Duodenal mucosa (tissue), 2 donors: ENCODE results near the gene CHST8.

ENCODE experiments used
- H3K27ac ChIP-seq: one replicate; pipeline ENCODE4 v1.7.0; 2013; ENCODE audit warnings: low read depth, low read length
- H3K27me3 ChIP-seq, 2 donors: one replicate each; pipeline ENCODE4 v1.7.0; 2013; ENCODE audit warnings: low read length in 2 of 2, control low read depth in 1 of 2; ENCODE audit not compliant: insufficient read depth in 2 of 2, control insufficient read depth in 1 of 2
- H3K36me3 ChIP-seq, 2 donors: one replicate each; pipeline ENCODE4 v1.7.0; 2013; ENCODE audit warnings: low read length in 2 of 2, control low read depth in 1 of 2; ENCODE audit not compliant: insufficient read depth in 2 of 2, control insufficient read depth in 1 of 2
- H3K4me1 ChIP-seq, 2 donors: one replicate each; pipeline ENCODE4 v1.7.0; 2013; ENCODE audit warnings: low read length in 2 of 2, control low read depth in 1 of 2; ENCODE audit not compliant: insufficient read depth in 2 of 2, control insufficient read depth in 1 of 2
- H3K4me3 ChIP-seq, 2 donors: one replicate each; pipeline ENCODE4 v1.7.0; 2013; ENCODE audit warnings: low read length in 2 of 2, low read depth in 1 of 2
- H3K9ac ChIP-seq, 2 donors: one replicate each; pipeline ENCODE4 v1.7.0; 2013; ENCODE audit warnings: low read length in 2 of 2, low read depth in 1 of 2
- H3K9me3 ChIP-seq, 2 donors: one replicate each; pipeline ENCODE4 v1.7.0; 2013; ENCODE audit warnings: low read length in 2 of 2, control low read depth in 1 of 2; ENCODE audit not compliant: control insufficient read depth in 1 of 2

The CHST8 gene

DNA sequence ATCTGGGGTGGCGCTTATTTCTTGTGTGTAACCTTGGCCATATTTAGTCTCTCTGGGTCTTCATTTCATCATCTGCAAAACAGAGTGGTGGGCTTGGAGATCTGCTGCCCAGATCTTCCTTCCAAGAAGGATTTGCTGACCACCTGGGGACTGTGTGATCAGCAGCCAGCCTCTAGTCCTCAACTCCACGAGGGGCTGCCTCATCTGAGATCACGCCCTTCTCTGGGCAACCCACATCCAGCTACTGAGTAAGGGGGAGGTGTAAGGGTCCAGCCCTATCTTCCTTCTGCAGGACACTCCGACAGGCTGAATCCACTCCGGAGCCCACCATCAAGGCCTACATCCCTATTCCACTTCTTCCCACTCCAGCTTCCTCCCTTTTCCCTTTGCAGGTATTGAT lies 57.9 kb downstream of the CHST8 start:
- Histone ChIP-seq H3K4me1 (no peaks in the 10 kb centered on the region), H3K4me3 (no peak overlapping the region), H3K9me3 (no peaks in the 10 kb centered on the region), H3K27ac (no peak overlapping the region), H3K36me3 (no peaks in the 10 kb centered on the region), H3K27me3 (peaks cover 0 to 6% of the 10 kb centered on the region in 2 donors), H3K9ac (no peak overlapping the region)

DNA sequence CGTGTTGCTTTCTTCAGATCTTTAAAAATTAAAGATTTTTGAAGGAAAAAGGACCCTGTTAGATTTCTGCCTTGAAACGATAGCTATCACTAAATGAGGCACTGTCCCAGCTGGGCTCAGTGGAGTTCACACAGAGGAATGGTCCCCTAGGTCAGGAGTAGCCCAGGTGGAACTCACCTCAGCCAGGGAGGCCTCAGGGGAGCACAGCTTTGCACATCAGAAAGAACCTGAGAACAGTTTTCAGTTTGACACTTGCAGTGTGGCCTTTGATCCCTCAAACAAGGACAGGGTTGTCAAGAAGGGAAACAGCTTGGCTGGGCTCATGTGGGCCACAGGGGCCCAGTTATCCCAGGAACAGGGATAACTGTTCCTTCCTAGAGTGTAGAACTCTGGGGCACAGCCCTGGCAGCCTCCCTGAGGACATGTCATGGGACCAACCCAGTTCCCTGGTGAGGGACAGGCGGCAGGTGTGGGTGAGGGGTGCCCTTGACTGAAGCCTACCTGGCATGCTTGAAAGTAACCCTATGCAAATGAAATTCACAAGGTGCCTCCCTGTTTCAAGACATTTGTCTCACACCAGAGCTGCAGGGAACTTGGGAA lies 59.4 kb downstream of the CHST8 start:
- Histone ChIP-seq H3K27me3 (peaks cover 0 to 10% of the 10 kb centered on the region in 2 donors), H3K4me3 (no peak overlapping the region), H3K36me3 (no peaks in the 10 kb centered on the region), H3K4me1 (no peaks in the 10 kb centered on the region), H3K27ac (no peak overlapping the region), H3K9me3 (no peaks in the 10 kb centered on the region), H3K9ac (no peak overlapping the region)

DNA sequence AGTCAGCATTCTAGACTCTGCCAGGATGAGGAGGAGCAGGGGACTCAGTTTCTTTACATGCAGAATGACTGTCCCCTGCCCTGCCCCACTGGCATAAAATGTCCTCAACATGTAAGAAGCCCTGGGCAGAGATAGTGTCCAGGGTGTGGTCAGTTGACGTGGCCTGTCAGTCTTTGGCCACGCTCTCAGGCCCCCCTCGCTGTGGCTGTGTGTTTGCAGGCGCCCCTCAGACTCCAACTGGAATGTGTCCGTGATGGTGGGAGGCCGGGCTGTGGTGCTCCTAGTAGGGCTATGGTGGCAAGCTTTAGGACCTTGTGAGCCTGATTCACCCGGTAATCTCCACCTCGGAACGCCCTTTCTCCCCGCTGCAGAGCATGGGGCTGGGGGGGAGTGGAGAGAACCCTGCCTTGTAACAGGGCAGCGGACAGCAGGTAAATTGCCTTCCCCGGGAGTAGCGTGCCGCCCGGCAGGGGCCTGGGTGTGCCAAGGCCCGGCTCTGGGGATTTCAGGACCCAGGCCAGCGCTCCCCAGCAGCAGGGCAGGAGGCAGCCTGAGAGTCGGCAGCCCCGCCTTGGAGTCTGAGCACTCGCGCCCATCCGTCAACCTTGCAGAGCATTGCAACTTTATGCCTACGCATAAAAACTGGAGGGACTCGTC lies 62.3 kb downstream of the CHST8 start:
- peaks cover 0 to 10% of the 10 kb centered on the region in 2 donors for H3K27me3 ChIP-seq
- H3K4me1 ChIP-seq: no peaks in the 10 kb centered on the region
- H3K4me3 ChIP-seq: no peak overlapping the region

DNA sequence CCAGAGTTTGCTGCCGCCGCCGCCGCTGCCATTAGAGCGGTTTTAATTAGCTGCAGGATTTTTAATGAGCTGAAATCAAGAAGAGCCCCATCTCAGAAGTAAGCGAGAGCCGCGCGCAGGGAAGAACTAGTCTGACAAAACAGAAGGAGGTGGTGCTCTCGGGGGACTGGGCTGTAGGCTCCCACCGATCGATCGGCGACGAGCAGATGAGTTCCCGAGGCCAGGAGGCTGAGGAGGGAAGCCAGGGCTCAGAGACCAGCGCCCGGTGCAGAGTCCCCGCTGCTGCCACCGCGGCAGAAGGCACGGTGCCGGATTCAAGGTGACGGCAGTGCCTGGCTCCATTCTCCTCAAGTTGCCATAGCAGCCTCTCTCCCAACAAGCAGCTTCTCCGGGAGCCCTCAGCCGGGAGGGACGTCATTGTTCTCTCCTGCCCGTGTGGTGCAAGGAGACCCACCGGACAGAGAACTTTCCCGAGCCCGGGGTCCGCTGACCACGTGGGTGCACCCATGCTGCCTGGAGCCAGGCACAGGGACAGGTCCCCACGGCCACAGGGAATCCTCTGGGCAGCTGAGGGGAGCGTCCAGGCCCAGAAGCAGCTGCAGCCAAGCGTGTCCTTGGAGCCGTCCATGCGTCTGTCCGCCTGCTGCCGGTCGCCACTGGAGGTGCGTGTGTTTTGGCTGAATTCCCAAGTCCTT lies 62.9 kb downstream of the CHST8 start:
- Histone ChIP-seq H3K9me3 (no peaks in the 10 kb centered on the region), H3K4me1 (no peaks in the 10 kb centered on the region), H3K36me3 (no peaks in the 10 kb centered on the region), H3K4me3 (no peak overlapping the region), H3K27me3 (peaks cover 0 to 10% of the 10 kb centered on the region in 2 donors), H3K27ac (no peak overlapping the region), H3K9ac (no peak overlapping the region)

More for the DNA sequence above, 62.3 kb downstream of the CHST8 start:
- Histone ChIP-seq H3K9me3 (no peaks in the 10 kb centered on the region), H3K36me3 (no peaks in the 10 kb centered on the region), H3K9ac (no peak overlapping the region), H3K27ac (no peak overlapping the region)

DNA sequence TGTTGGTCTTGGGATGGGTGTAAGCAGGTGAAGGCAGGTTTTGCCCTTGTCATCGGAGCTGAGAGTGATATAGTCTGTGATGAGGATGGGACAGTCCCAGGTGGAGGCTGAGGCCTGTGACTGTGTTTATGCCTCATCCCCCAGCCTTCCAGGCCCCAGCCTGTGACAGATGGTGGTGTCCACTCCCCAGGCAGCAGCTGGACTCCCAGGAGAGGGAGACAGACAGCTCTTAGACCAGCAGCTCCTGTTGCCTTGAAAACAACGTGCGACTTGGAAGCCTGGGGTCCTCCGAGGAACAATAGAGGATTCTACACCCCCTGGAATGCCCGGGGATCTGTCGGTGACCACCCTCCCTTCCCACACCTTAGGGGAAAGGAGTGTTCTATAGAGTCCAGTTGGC lies 63.8 kb downstream of the CHST8 start:
- Histone ChIP-seq H3K9me3 (no peaks in the 10 kb centered on the region), H3K27me3 (peaks cover 0 to 10% of the 10 kb centered on the region in 2 donors), H3K36me3 (no peaks in the 10 kb centered on the region), H3K4me3 (no peak overlapping the region), H3K27ac (no peak overlapping the region), H3K4me1 (no peaks in the 10 kb centered on the region), H3K9ac (no peak overlapping the region)

DNA sequence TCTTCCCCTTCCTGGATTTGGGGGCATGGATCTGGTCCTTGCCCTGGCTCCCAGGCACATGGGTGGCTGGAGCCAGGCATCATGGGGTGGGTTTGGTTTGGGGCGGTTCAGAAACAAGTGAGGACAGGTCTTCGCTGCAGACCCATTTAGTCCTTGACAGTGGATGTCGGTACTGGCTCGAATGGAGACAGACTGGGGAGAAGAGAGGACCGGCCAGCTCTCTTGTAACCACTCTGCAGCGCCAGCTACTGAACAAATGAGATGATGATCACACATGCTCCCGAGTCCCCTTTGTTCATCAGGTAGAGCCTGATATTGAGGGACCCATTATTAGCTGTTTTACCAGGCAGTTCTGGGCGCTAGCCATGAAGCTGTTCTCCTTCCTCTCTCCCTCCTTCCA lies 64.5 kb downstream of the CHST8 start:
- Histone ChIP-seq H3K4me3 (no peak overlapping the region), H3K9ac (no peak overlapping the region), H3K27me3 (peaks cover 0 to 10% of the 10 kb centered on the region in 2 donors), H3K36me3 (no peaks in the 10 kb centered on the region), H3K9me3 (no peaks in the 10 kb centered on the region), H3K27ac (no peak overlapping the region), H3K4me1 (no peaks in the 10 kb centered on the region)

DNA sequence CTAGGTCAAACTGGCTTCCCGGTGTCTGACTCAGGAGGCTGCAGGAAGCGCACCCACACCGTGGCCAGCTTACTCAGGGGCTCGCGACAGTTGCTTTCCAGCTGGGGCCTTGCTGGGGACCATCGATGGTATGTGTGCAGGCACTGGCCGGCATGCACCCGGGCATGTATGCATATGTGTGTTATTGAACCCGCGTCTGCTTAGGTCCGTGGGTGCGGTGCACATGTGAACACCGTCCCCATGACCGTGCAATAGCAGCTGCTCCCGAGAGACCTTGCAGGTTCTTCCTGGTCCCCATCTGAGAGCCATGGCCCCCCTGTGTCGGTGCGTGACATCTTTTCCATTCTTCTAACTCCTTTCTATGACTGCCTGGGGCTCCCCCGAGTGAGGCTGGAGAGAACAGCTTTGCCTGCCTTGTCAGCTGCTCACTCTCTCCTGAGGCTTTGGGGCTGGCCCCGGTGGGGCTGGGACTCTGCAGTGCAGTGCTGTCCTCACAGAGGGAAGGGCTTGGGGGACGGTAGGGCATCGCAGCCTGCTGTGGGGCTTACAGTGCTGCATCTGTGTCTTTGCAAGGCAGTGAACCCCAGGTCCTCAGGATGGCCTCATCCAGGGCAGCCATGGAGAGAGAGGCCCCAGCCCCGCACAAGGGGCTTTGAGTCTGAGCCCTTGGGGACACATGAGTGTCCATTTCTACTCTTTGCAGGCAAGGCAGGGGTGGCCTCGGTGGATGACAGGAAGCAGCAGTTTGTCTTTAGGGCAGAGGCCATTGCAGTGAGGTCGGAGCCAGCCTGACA lies 65.1 kb downstream of the CHST8 start:
- Histone ChIP-seq H3K4me3 (no peak overlapping the region), H3K27ac (no peak overlapping the region), H3K9ac (no peak overlapping the region), H3K9me3 (no peaks in the 10 kb centered on the region), H3K36me3 (no peaks in the 10 kb centered on the region), H3K27me3 (peaks cover 0 to 10% of the 10 kb centered on the region in 2 donors), H3K4me1 (no peaks in the 10 kb centered on the region)

DNA sequence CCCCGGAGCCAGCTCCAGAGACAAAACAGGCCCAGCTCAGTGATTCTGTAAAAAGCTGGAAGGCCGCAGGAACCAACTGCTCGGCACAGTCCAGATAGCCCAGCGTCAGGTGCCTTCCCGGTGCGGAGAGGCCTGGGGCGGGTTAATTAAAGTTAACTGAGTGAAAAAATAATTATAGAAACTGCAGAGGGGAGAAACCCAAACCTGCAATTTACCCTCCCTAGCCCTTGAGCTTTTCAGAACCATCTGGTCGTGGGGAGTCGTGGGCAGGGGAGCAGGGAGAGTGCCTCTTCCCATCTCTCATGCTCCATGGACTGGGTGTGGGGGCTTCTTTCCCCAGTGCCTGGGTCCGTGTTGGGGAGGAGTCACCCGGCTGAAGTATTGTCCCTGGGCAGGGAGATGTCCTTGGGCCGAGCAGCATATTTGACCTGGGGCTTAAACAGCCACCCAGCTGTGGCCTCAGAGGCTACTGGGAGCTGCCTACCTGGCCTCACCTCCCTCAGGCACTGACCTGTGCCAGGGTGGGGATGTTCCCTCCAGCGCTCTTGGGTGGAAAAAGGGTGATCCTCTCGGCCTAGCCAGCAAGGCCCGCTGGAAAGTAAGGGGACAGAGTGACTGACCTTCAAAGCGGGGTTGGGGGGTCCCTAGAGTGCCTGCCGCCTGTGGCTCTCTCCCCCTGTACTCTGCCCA lies 65.9 kb downstream of the CHST8 start:
- Histone ChIP-seq H3K27ac (no peak overlapping the region), H3K4me3 (no peak overlapping the region), H3K27me3 (peaks cover 0 to 10% of the 10 kb centered on the region in 2 donors), H3K9me3 (no peaks in the 10 kb centered on the region), H3K36me3 (no peaks in the 10 kb centered on the region), H3K9ac (no peak overlapping the region), H3K4me1 (no peaks in the 10 kb centered on the region)

DNA sequence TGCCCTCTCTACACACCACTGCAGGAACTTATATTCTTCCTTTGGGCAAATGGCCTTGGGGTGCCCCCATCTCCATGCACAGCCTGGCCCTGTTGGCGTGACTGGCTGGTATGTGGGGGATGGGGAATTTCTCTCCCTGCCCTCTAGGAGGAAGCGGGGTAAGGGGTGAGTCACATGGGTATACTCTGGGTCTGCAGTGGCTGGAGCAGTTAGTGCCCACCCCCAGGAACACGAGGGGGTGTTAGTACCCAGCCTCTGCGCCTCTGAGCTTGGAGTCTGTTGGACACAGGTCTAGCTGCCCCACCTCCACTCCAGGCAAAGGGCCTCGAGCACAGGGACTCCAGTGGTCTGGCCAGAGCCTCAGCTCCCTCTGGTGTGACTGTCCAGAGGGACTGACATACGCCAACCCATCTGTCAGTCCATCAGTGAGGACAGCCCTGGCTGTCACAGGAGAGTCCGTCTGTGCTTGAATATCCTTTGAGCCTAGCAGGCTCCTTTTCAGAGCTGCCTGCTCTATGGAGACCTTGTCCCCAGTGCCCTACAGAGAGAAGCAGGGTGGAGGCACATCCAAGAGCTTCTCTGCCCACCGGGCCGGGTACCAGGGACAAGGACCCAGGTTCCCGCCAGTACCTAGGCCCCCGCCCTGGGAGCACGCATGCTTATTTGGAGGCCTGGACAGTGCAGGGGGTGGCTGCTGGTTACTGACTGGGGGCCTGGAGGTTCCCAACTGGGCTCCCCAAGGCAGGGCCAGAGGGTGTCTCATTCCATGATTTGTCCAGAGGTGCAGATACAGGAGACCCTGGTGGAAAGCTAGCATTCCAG lies 66.6 kb downstream of the CHST8 start:
- no peaks in the 10 kb centered on the region for H3K36me3 ChIP-seq
- no peak overlapping the region for H3K9ac ChIP-seq
- no peaks in the 10 kb centered on the region for H3K9me3 ChIP-seq
- no peaks in the 10 kb centered on the region for H3K4me1 ChIP-seq
- H3K27me3 ChIP-seq: peaks cover 0 to 10% of the 10 kb centered on the region in 2 donors
- no peak overlapping the region for H3K27ac ChIP-seq
- H3K4me3 ChIP-seq: no peak overlapping the region
